ENCODE data around the gene MAPKAP1.

The MAPKAP1 gene

DNA sequence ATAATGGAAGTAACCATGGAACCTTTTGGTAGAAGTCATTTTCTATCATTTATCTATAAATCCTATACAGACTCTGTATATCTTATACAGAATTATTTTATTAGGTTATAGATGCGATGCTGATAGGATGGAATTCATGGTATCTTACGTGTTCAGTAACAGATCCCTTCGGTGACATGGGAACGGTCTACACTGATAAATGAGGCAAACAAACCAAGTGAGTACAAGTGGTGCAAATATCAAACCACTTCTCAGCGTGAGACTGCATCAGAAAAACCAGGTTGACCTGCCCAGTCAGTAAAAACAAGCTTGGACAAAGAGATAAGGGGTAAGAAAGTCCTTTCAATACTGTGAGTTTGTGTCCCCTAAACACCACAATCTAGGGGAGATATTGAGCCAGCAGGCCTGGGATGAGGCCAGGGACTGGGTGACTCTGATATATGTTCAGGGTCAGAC lies 229.9 kb downstream of the MAPKAP1 start:
- H3K4me3 ChIP-seq (ENCODE audit: low read depth, low read length): no peak overlapping the region
- TF ChIP-seq, protein P1, sequence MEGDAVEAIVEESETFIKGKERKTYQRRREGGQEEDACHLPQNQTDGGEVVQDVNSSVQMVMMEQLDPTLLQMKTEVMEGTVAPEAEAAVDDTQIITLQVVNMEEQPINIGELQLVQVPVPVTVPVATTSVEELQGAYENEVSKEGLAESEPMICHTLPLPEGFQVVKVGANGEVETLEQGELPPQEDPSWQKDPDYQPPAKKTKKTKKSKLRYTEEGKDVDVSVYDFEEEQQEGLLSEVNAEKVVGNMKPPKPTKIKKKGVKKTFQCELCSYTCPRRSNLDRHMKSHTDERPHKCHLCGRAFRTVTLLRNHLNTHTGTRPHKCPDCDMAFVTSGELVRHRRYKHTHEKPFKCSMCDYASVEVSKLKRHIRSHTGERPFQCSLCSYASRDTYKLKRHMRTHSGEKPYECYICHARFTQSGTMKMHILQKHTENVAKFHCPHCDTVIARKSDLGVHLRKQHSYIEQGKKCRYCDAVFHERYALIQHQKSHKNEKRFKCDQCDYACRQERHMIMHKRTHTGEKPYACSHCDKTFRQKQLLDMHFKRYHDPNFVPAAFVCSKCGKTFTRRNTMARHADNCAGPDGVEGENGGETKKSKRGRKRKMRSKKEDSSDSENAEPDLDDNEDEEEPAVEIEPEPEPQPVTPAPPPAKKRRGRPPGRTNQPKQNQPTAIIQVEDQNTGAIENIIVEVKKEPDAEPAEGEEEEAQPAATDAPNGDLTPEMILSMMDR (IDR thresholded peaks at IDR 0.05; ENCODE audit: insufficient read depth, low read depth, low read length, missing control alignments): no peak
- no peak for DNase-seq (ENCODE audit: low read depth)

DNA sequence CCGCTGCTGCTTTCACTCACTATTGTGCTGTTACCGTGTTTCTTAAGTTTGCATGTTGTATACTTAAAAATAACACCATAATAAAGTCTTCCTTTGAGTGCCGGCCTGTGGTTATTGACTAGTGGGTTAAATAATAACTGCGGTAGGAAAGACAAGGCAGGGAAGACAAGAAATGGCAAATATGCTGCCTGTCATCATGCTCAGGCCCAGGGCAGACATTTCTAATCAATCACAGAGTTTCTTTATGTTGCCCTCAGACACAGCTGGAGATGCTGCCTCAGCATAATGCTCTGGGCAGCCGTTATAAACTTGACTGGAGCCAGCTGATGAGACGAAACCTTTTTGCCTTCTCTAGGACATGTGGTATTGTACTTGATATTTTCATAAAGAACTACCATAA lies 230.4 kb downstream of the MAPKAP1 start:
- TF ChIP-seq, protein P1 (IDR thresholded peaks at IDR 0.05; ENCODE audit: insufficient read depth, low read depth, low read length, missing control alignments): no peak

DNA sequence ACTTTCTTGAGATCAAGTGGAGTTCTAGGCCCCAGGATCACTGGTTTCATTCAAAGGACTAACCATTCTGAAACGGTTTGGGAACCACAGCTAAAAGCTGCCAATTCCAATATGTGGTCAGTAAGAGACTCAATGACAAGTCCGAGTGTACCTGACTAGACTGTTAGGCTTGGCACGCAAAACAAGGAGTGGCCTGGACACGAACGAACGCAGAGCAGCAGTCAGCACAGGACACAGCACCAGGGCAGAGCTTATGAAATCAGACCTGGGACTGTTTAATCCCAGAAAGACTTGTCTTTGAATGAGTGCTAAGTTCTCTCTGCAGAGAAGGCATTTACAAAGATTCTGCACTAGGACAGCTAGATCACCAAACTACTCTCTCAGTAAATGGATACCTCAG lies 231.6 kb downstream of the MAPKAP1 start:
- no peak for DNase-seq (ENCODE audit: low read depth)
- no peak overlapping the region for H3K4me3 ChIP-seq (ENCODE audit: low read depth, low read length)
- TF ChIP-seq, protein P1 (IDR thresholded peaks at IDR 0.05; ENCODE audit: insufficient read depth, low read depth, low read length, missing control alignments): no peak

More for the DNA sequence above, 230.4 kb downstream of the MAPKAP1 start:
- DNase-seq (ENCODE audit: low read depth): no peak
- H3K4me3 ChIP-seq (ENCODE audit: low read depth, low read length): no peak overlapping the region

DNA sequence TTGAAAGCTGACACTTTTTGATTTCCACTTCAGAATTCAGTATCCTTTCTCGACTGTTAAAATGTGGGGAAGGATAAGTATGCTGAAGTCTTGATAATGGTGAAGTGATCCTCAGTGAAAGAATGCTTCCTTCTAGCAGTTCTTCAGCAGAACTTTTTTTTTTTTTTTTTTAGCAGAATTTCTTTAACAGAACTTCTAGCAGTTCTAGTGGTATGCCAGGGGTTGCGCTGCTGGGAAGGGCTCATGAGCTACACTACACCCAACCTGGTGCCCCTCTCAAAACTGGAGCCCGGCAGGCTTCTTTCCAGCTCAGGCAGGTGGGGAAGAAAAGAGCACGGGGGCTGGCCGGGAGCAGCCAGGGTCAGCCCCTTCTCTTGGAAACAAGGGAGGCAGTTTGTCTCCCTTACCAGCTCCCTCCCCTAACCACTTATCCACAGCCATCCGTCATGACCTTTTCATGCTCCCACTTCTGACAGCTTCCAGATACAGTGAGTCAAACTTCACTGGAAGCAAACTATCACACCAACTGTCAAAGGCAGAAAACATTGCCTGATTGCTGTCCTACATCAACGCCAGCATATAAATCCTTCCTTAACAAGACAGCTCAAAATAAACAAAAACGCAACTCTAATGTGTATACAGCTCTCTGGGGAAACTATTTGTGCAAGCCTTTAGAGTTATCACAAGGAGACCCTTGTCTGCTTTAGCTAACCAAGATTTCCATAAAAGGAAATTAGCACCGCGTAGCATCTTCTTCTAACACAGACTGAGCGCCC lies 233.9 kb downstream of the MAPKAP1 start:
- no peak overlapping the region for H3K4me3 ChIP-seq (ENCODE audit: low read depth, low read length)
- TF ChIP-seq, protein P1 (IDR thresholded peaks at IDR 0.05; ENCODE audit: insufficient read depth, low read depth, low read length, missing control alignments): no peak
- no peak for DNase-seq (ENCODE audit: low read depth)

DNA sequence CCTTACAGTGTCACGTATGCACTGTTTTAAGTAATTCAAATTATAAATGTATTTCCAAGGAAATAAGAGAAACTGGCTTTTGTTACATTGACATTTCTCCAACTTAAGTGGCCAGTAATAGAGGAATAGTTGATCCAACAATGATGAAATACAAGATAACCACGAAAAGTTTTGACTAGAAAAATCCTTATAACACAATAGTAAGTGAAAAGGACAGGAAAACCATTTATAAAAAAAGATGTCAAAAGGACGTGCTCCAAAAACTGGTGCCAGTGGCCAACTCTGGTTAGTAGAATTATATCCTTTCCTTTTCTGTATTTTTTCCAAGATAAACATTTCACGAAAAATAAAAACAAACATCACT lies 234.5 kb downstream of the MAPKAP1 start:
- TF ChIP-seq, protein P1 (IDR thresholded peaks at IDR 0.05; ENCODE audit: insufficient read depth, low read depth, low read length, missing control alignments): no peak
- H3K4me3 ChIP-seq (ENCODE audit: low read depth, low read length): no peak overlapping the region
- DNase-seq (ENCODE audit: low read depth): no peak

DNA sequence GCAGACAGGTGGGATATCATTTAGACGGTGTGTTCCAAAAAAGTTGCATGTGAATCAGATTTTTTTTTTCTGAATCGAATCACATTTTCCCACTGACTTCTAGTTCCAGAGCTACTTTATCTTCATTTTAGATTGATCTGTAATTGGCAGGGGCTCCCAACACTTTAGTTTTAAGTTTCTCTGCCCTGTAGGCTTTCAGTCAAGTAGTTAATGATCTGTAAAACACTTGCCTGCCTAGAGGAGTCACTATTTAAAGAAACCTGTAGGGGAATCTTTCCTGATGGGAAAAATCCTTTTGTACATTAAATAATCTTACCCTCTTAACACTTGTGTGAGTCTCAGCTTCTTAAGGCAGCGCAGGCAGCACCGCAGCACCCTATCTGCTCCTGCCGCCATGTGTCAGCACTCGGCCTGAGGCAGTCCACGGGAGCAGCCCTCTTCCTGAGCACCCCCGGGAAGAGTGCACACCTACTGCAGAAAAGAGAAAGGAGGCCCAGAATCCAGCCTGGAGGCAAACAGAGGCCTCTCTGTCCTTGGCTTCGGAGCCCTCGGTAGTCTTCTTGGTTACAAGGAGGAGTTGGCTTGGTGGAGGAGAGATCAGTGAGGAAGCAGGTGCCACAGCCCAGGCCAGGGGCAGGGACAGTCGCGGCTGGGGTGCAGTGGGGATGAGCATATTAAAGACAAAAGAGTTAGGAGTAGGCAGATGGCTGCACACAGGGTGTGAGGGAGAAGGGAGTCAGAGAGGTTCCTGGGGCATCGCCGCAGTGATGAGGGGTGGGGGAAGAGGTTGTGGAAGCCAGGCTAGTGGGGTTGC lies 236.0 kb downstream of the MAPKAP1 start:
- no peak overlapping the region for H3K4me3 ChIP-seq (ENCODE audit: low read depth, low read length)
- TF ChIP-seq, protein P1 (IDR thresholded peaks at IDR 0.05; ENCODE audit: insufficient read depth, low read depth, low read length, missing control alignments): no peak
- no peak for DNase-seq (ENCODE audit: low read depth)
